Gastrocnemius medialis (tissue), 4 donors: ENCODE results near the gene UBE2D3.

Experiments
- POLR2A ChIP-seq, 2 donors: fragments of 450-650 bp; IDR thresholded peaks; one replicate each; pipeline ENCODE4 v1.6.1; 2017; ENCODE audit warnings: antibody characterized with exemption in 2 of 2, mild to moderate bottlenecking in 2 of 2, moderate library complexity in 2 of 2
- TF ChIP-seq, protein P1 (sequence below), 5 experiments: fragments of 450-650 bp in 3 of 5; fragments of 200-600 bp in 2 of 5; sonication (generic) in 2 of 5; IDR thresholded peaks in 4 of 5; conservative IDR thresholded peaks in 1 of 5; 1 replicate in 4 of 5; 2 replicates in 1 of 5; pipeline ENCODE4 v1.5.1; 2016 to 2019; ENCODE audit warnings: antibody characterized with exemption in 5 of 5, mild to moderate bottlenecking in 3 of 5, moderate library complexity in 3 of 5

DNA sequence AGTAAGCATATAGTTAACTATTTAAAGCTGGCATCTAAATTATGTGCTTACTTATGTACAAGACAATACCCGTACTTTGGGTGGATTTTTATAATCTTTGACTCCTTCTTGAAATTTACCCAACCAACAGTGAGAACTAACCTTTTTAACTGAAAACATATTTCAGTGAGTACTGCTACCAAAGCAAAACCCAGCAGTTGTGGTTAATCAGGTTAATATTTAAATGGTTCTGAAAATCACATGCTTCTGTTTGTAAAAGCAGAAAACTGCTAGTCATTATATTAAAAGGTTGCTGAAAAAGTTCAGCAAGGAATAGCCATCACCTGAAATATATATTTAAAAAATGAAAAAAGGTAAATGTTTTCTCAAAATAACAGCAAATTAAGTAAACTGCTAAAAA is 20.0 kb downstream of the UBE2D3 start:
- TF ChIP-seq, protein P1, sequence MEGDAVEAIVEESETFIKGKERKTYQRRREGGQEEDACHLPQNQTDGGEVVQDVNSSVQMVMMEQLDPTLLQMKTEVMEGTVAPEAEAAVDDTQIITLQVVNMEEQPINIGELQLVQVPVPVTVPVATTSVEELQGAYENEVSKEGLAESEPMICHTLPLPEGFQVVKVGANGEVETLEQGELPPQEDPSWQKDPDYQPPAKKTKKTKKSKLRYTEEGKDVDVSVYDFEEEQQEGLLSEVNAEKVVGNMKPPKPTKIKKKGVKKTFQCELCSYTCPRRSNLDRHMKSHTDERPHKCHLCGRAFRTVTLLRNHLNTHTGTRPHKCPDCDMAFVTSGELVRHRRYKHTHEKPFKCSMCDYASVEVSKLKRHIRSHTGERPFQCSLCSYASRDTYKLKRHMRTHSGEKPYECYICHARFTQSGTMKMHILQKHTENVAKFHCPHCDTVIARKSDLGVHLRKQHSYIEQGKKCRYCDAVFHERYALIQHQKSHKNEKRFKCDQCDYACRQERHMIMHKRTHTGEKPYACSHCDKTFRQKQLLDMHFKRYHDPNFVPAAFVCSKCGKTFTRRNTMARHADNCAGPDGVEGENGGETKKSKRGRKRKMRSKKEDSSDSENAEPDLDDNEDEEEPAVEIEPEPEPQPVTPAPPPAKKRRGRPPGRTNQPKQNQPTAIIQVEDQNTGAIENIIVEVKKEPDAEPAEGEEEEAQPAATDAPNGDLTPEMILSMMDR (IDR thresholded peaks at IDR 0.05 in 4 of 5, conservative IDR thresholded peaks at IDR 0.05 in 1 of 5): no peak
- TF ChIP-seq POLR2A (IDR thresholded peaks at IDR 0.05): no peak
